ENCODE data around the gene CEACAM8. TPM values are rescaled to one million over a fixed set of nuclear protein-coding genes. Genes with fewer than 3 reads are reported as not detected.
"Not testable (repeated sequence)": the region's sequence is repeated elsewhere in the genome, so short reads cannot be mapped to it uniquely, and the experiment has no call there.

The CEACAM8 gene
- total RNA-seq, 1 experiment from 2014 or later = not detected

- Histone ChIP-seq H4K20me1 (ENCODE audit: control insufficient read depth, insufficient read depth, insufficient read length) (no peaks in the 10 kb centered on the region), H2BK120ac (ENCODE audit: low read depth, low read length, poor library complexity, severe bottlenecking) (no peak overlapping the region), H2BK5ac (ENCODE audit: insufficient read length, low read length) (no peak overlapping the region), H3T11ph (ENCODE audit: low read length) (no peak overlapping the region), H3K79me1 (ENCODE audit: insufficient read depth, low read depth, low read length, poor library complexity, severe bottlenecking) (no peaks in the 10 kb centered on the region), H3K4ac (ENCODE audit: low read depth, low read length) (no peak overlapping the region), H3K4me1 (ENCODE audit: insufficient read depth, low read length) (peaks cover 5% of the 10 kb centered on the region; the same call in 1 of the 2 replicates), H2AFZ (ENCODE audit: low read length) (no peak overlapping the region), H3K9me3 (ENCODE audit: control insufficient read depth, low read depth, low read length) (no peaks in the 10 kb centered on the region), H3K18ac (ENCODE audit: insufficient read length, low read depth, low read length) (no peak overlapping the region), H2BK12ac (ENCODE audit: insufficient read length, low read depth, low read length) (no peak overlapping the region), H3K56ac (ENCODE audit: insufficient read length, low read depth, low read length) (no peak overlapping the region), H3K14ac (ENCODE audit: insufficient read depth, low read length) (no peak overlapping the region), H3K23ac (ENCODE audit: insufficient read length, low read depth, low read length) (no peak overlapping the region), H3K4me2 (ENCODE audit: insufficient read depth, insufficient read length, low read length) (no peak overlapping the region), H4K91ac (ENCODE audit: insufficient read length, low read depth, low read length) (no peak overlapping the region), H2BK20ac (ENCODE audit: low read depth, low read length, poor library complexity, severe bottlenecking) (no peak overlapping the region), H3K79me2 (ENCODE audit: insufficient read depth, low read length) (no peaks in the 10 kb centered on the region), H3K27me3 (ENCODE audit: insufficient read depth, low read length) (no peaks in the 10 kb centered on the region), H3K23me2 (ENCODE audit: insufficient read length, low read depth, low read length, poor library complexity, severe bottlenecking) (no peaks in the 10 kb centered on the region), H2BK15ac (ENCODE audit: low read depth, low read length) (no peak overlapping the region), H4K8ac (replicated peaks; ENCODE audit: insufficient read length, low read depth, low read length) (no peak overlapping the region), H3K9ac (ENCODE audit: extremely low read depth, insufficient read length, low read length) (no peak overlapping the region), H2AK5ac (ENCODE audit: insufficient read length, low read length) (no peak overlapping the region), H3K27ac (ENCODE audit: insufficient read length, low read depth, low read length) (no peak overlapping the region), H4K5ac (ENCODE audit: insufficient read length, low read depth, low read length) (no peak overlapping the region)
- Mint-ChIP-seq H3K27me3 (ENCODE audit: low read depth) (peaks cover 14% of the 10 kb centered on the region), H3K4me3 (no peak overlapping the region), H3K9me3 (no peaks in the 10 kb centered on the region), H3K27ac (peak overlapping the region in 1 of 3 experiments; percentile 16; a peak in 2 of 7 replicates), H3K36me3 (ENCODE audit: insufficient read depth in 1 of 3, low read depth in 3 of 3) (no peaks in the 10 kb centered on the region), H3K4me1 (peaks cover 26 to 34% of the 10 kb centered on the region in 2 experiments)
- WGBS (ENCODE audit: extremely low coverage, insufficient read length, low lambda C conversion rate) = no CpG with 5 or more reads among the region's 7 CpGs
- DNase-seq = no peak
- TF ChIP-seq, protein P1, sequence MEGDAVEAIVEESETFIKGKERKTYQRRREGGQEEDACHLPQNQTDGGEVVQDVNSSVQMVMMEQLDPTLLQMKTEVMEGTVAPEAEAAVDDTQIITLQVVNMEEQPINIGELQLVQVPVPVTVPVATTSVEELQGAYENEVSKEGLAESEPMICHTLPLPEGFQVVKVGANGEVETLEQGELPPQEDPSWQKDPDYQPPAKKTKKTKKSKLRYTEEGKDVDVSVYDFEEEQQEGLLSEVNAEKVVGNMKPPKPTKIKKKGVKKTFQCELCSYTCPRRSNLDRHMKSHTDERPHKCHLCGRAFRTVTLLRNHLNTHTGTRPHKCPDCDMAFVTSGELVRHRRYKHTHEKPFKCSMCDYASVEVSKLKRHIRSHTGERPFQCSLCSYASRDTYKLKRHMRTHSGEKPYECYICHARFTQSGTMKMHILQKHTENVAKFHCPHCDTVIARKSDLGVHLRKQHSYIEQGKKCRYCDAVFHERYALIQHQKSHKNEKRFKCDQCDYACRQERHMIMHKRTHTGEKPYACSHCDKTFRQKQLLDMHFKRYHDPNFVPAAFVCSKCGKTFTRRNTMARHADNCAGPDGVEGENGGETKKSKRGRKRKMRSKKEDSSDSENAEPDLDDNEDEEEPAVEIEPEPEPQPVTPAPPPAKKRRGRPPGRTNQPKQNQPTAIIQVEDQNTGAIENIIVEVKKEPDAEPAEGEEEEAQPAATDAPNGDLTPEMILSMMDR (conservative IDR thresholded peaks at IDR 0.05) = no peak
Measured at GRCh38 chr19:42538841-42539709, 55.6 kb downstream of the CEACAM8 start.

DNA sequence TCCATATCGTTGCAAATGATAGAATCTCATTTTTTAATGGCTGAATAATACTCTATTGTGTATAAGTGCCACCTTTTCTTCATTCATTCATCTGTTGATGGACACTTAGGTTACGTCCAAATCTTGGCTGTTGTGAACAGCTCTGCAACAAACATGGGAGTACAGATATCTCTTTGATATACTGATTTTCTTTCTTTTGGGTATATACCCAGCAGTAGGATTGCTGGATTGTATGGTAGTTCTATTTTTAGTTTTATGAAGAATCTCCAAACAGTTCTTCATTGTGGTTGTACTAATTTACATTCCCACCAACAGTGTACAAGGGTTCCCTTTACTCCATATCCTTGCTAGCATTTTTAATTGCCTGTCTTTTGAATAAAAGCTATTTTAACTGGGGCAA, 59.4 kb downstream of the CEACAM8 start:
- not testable (repeated sequence) for H2BK15ac ChIP-seq (ENCODE audit: low read depth, low read length); H3K14ac ChIP-seq (ENCODE audit: insufficient read depth, low read length); H3T11ph ChIP-seq (ENCODE audit: low read length); H3K4me2 ChIP-seq (ENCODE audit: insufficient read depth, insufficient read length, low read length); H3K56ac ChIP-seq (ENCODE audit: insufficient read length, low read depth, low read length); H2BK20ac ChIP-seq (ENCODE audit: low read depth, low read length, poor library complexity, severe bottlenecking); DNase-seq; H4K5ac ChIP-seq (ENCODE audit: insufficient read length, low read depth, low read length); H3K9ac ChIP-seq (ENCODE audit: extremely low read depth, insufficient read length, low read length); H3K18ac ChIP-seq (ENCODE audit: insufficient read length, low read depth, low read length); H4K8ac ChIP-seq (replicated peaks; ENCODE audit: insufficient read length, low read depth, low read length); H4K91ac ChIP-seq (ENCODE audit: insufficient read length, low read depth, low read length); H2AK5ac ChIP-seq (ENCODE audit: insufficient read length, low read length); H3K4ac ChIP-seq (ENCODE audit: low read depth, low read length); H3K9me3 ChIP-seq (ENCODE audit: control insufficient read depth, low read depth, low read length); H3K23ac ChIP-seq (ENCODE audit: insufficient read length, low read depth, low read length); H3K27ac ChIP-seq (ENCODE audit: insufficient read length, low read depth, low read length); H2AFZ ChIP-seq (ENCODE audit: low read length); H3K79me2 ChIP-seq (ENCODE audit: insufficient read depth, low read length); H3K79me1 ChIP-seq (ENCODE audit: insufficient read depth, low read depth, low read length, poor library complexity, severe bottlenecking); H4K20me1 ChIP-seq (ENCODE audit: control insufficient read depth, insufficient read depth, insufficient read length); H3K23me2 ChIP-seq (ENCODE audit: insufficient read length, low read depth, low read length, poor library complexity, severe bottlenecking); H3K4me3 Mint-ChIP-seq; H2BK12ac ChIP-seq (ENCODE audit: insufficient read length, low read depth, low read length); H3K27ac Mint-ChIP-seq; H3K4me1 ChIP-seq (ENCODE audit: insufficient read depth, low read length); H2BK5ac ChIP-seq (ENCODE audit: insufficient read length, low read length); H2BK120ac ChIP-seq (ENCODE audit: low read depth, low read length, poor library complexity, severe bottlenecking); H3K9me3 Mint-ChIP-seq; H3K27me3 ChIP-seq (ENCODE audit: insufficient read depth, low read length); H3K36me3 Mint-ChIP-seq (ENCODE audit: insufficient read depth in 1 of 3, low read depth in 3 of 3)
- Mint-ChIP-seq H3K27me3 (ENCODE audit: low read depth) (peaks cover 12% of the 10 kb centered on the region), H3K4me1 (peaks cover 22 to 26% of the 10 kb centered on the region in 2 experiments)
- no CpG with 5 or more reads among the region's 2 CpGs for WGBS (ENCODE audit: extremely low coverage, insufficient read length, low lambda C conversion rate)

All from H9 (cell line).